Measurements from ENCODE around the gene KDM1B. TPM values are rescaled to one million over a fixed set of nuclear protein-coding genes. Genes with fewer than 3 reads are reported as not detected.
"Not testable (repeated sequence)": the region's sequence is repeated elsewhere in the genome, so short reads cannot be mapped to it uniquely, and the experiment has no call there.

KDM1B gene
- total RNA-seq, 4 donors from 2014 or later, result 46.2 to 89.5 (median 70.8) TPM

- intact Hi-C loops (cut with DNase I), result no loop called here
- Histone ChIP-seq H3K4me3 (replicated peaks in 1 of 3) (no peak overlapping the region), H3K4me1 (no peaks in the 10 kb centered on the region), H3K9me3 (no peaks in the 10 kb centered on the region), H3K36me3 (peaks cover 25 to 36% of the 10 kb centered on the region in 2 donors), H3K27ac (no peak overlapping the region), H3K27me3 (no peaks in the 10 kb centered on the region)
- TF ChIP-seq POLR2A (IDR thresholded peaks at IDR 0.05), result no peak
- TF ChIP-seq CTCF (IDR thresholded peaks at IDR 0.05), result no peak
- DNase-seq, result no peak
- 95% methylated on average over 2 of the region's 2 CpGs for WGBS, 2 donors
Observed at GRCh38 chr6:18162401-18162800, 7.2 kb downstream of the KDM1B start.

- Histone ChIP-seq H3K9me3 (no peaks in the 10 kb centered on the region), H3K27me3 (no peaks in the 10 kb centered on the region), H3K4me1 (no peaks in the 10 kb centered on the region), H3K27ac (no peak overlapping the region), H3K4me3 (replicated peaks in 1 of 3) (no peak overlapping the region), H3K36me3 (peaks cover 36 to 38% of the 10 kb centered on the region in 2 donors)
- WGBS, 2 donors, result 94 to 97% methylated on average over 4 of the region's 4 CpGs
- intact Hi-C loops (cut with DNase I), result no loop called here
- no peak for TF ChIP-seq CTCF (IDR thresholded peaks at IDR 0.05)
- TF ChIP-seq POLR2A (IDR thresholded peaks at IDR 0.05), result no peak
- no peak for DNase-seq
Observed at GRCh38 chr6:18165751-18166150, 10.5 kb downstream of the KDM1B start.

DNA sequence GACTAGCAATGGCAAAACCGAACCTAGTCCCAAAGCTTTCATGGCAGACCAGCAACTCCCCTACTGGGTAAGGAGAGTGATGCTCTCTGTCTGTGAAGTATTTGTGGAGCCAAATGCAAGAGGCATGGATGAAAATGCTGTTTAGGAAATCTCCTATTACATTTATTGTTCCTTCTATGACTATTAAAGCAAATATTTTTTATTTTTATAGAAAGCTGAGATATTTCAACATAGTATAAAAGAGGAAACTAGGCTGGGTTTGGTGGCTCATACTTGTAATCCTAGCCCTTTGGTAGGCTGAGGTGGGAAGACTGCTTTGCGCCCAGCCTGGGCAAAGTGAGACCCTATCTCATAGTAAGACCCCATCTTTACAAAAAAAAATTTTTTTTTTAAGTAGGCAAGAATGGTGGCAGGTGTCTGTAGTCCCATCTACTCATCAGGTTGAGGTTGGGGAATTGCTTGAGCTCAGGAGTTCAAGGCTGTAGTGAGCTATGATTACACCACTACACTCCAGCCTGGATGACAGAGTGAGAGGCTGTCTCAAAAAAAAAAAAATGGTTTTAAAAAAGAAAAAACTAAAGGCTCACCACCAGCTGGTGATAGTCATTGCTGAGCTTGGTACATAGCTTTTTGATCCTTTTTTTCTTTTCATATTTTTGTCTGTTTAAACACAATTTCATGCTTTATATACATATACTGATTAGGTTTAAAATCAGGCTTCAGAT lies 11.3 kb downstream of the KDM1B start:
- H3K9me3 ChIP-seq, result no peaks in the 10 kb centered on the region
- no peaks in the 10 kb centered on the region for H3K4me1 ChIP-seq
- no peak overlapping the region for H3K27ac ChIP-seq
- DNase-seq, result no peak
- no peak for TF ChIP-seq CTCF (IDR thresholded peaks at IDR 0.05)
- no peak for TF ChIP-seq POLR2A (IDR thresholded peaks at IDR 0.05)
- H3K27me3 ChIP-seq, result no peaks in the 10 kb centered on the region
- 92 to 98% methylated on average over 2 of the region's 2 CpGs for WGBS, 2 donors
- no peak overlapping the region for H3K4me3 ChIP-seq (replicated peaks in 1 of 3)
- H3K36me3 ChIP-seq, result peaks cover 32 to 40% of the 10 kb centered on the region in 2 donors
- intact Hi-C loops (cut with DNase I), result no loop called here

GRCh38 chr6:18168264-18168663 lies 13.0 kb downstream of the KDM1B start:
- intact Hi-C loops (cut with DNase I), result no loop called here
- no peak for DNase-seq
- no peaks in the 10 kb centered on the region for H3K27me3 ChIP-seq
- H3K4me1 ChIP-seq, result no peaks in the 10 kb centered on the region
- H3K4me3 ChIP-seq (replicated peaks in 1 of 3), result no peak overlapping the region
- H3K27ac ChIP-seq, result no peak overlapping the region
- peaks cover 23 to 47% of the 10 kb centered on the region in 2 donors for H3K36me3 ChIP-seq
- TF ChIP-seq POLR2A (IDR thresholded peaks at IDR 0.05), result no peak
- no peak for TF ChIP-seq CTCF (IDR thresholded peaks at IDR 0.05)
- H3K9me3 ChIP-seq, result no peaks in the 10 kb centered on the region
- WGBS, 2 donors, result 99% methylated on average over 3 of the region's 3 CpGs

DNA sequence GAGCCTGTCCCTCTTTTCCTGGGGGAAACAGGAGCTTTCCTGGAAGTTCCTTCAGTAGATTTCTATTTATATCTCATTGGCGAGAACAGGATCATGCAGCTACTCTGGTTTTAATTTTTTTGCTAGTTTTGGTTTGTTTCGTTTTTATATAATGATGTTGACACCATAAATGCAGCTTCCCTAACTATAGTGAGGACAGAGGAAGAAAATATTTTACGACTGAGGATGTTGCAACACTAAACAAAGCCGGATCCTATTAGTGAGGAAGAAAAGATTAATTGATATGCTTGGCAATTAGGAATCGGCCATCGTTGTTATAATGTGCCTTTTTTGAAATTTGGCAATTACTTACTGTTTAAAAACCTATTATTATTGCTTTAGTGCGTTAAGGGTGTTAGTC lies 16.6 kb downstream of the KDM1B start:
- H3K36me3 ChIP-seq, result peaks cover 23 to 29% of the 10 kb centered on the region in 2 donors
- no peak for DNase-seq
- H3K4me3 ChIP-seq (replicated peaks in 1 of 3), result no peak overlapping the region
- no peaks in the 10 kb centered on the region for H3K4me1 ChIP-seq
- 88 to 94% methylated on average over 7 of the region's 7 CpGs for WGBS, 2 donors
- TF ChIP-seq POLR2A (IDR thresholded peaks at IDR 0.05) (no peak), CTCF (IDR thresholded peaks at IDR 0.05) (no peak)
- H3K9me3 ChIP-seq, result no peaks in the 10 kb centered on the region
- intact Hi-C loops (cut with DNase I), result no loop called here
- H3K27ac ChIP-seq, result no peak overlapping the region
- H3K27me3 ChIP-seq, result no peaks in the 10 kb centered on the region

- peaks cover 5 to 13% of the 10 kb centered on the region in 2 donors for H3K36me3 ChIP-seq
- H3K9me3 ChIP-seq; H3K27ac ChIP-seq; H3K27me3 ChIP-seq; DNase-seq; H3K4me3 ChIP-seq (replicated peaks in 1 of 3); intact Hi-C loops (cut with DNase I): not testable (repeated sequence)
- peaks cover 12 to 14% of the 10 kb centered on the region in 2 donors for H3K4me1 ChIP-seq
- WGBS, 2 donors, result 89 to 91% methylated on average over 4 of the region's 4 CpGs
Observed at GRCh38 chr6:18176198-18176597, 21.0 kb downstream of the KDM1B start.

Data from thyroid gland (tissue), 4 donors.